ENCODE results near the gene BACH2. TPM values are rescaled to one million over a fixed set of nuclear protein-coding genes. Genes with fewer than 3 reads are reported as not detected.

Gene BACH2
- total and polyA plus RNA-seq, 2 of the 4 experiments (the other 2 are of a cell fraction) = 1.3 to 1.4 TPM

- in situ Hi-C loops (cut with MboI; ENCODE audit: low sequenced_read_pairs) = no loop called here
- WGBS, 2 experiments (ENCODE audit: extremely low coverage in 2 of 2, insufficient read length in 1 of 2) = no CpG with 5 or more reads among the region's 6 CpGs
- no peaks in the 10 kb centered on the region for H3K9me3 ChIP-seq (ENCODE audit: control insufficient read depth, insufficient read depth, low read length)
Observed at GRCh38 chr6:90277302-90278011, 19.2 kb downstream of the BACH2 start.

More at GRCh38 chr6:90277302-90278011, 19.2 kb downstream of the BACH2 start:
- no peak overlapping the region for H4K91ac ChIP-seq (ENCODE audit: insufficient read depth, low read depth, low read length)
- H3K4me1 ChIP-seq (ENCODE audit: control insufficient read depth, insufficient read depth, low read length) = no peaks in the 10 kb centered on the region
- no peak overlapping the region for H2BK5ac ChIP-seq (ENCODE audit: low read depth, low read length, poor library complexity, severe bottlenecking)
- no peak overlapping the region for H2AK5ac ChIP-seq (ENCODE audit: low read depth, low read length)
- POLR2A ChIA-PET (ENCODE audit: unreplicated experiment) = no interaction called here
- no peak overlapping the region for H2BK20ac ChIP-seq (ENCODE audit: low read depth, low read length)
- no peak overlapping the region for H3K23ac ChIP-seq (ENCODE audit: low read depth, low read length)
- BruUV-seq (replicated peaks) = no TSS peak
- no peak overlapping the region for H3K27ac ChIP-seq (ENCODE audit: insufficient read depth, low read length)
- H3K9ac ChIP-seq (ENCODE audit: low read depth, low read length) = no peak overlapping the region
- no peak overlapping the region for H2BK15ac ChIP-seq (ENCODE audit: low read depth, low read length)
- CTCF ChIA-PET = no interaction called here
- no peak overlapping the region for H3K18ac ChIP-seq (ENCODE audit: low read depth, low read length)
- H3K14ac ChIP-seq (replicated peaks; ENCODE audit: low read depth, low read length) = no peak overlapping the region
- no peak overlapping the region for H2BK120ac ChIP-seq (ENCODE audit: low read depth, low read length)
- intact Hi-C loops (cut with micrococcal nuclease) (no loop called here), dilution Hi-C loops (cut with HindIII; ENCODE audit: low sequenced_read_pairs, unreplicated experiment) (no loop called here)
- no peaks in the 10 kb centered on the region for H3K9me1 ChIP-seq (ENCODE audit: insufficient read depth, low read length)
- H2AFZ ChIP-seq (replicated peaks; ENCODE audit: low read length, poor library complexity) = no peak overlapping the region
- no peak for ATAC-seq (ENCODE audit: low read depth)
- no peaks in the 10 kb centered on the region; the same call in 1 of the 2 replicates for H3K27me3 ChIP-seq (ENCODE audit: control insufficient read depth, insufficient read depth, low read length)
- H4K5ac ChIP-seq (ENCODE audit: low read depth, low read length) = no peak overlapping the region
- no peak overlapping the region for H3K4me3 ChIP-seq (ENCODE audit: insufficient read depth, low read depth, low read length)
- H3K36me3 ChIP-seq (ENCODE audit: control insufficient read depth, insufficient read depth, low read length) = no peaks in the 10 kb centered on the region
- H3K79me1 ChIP-seq (ENCODE audit: low read depth in 1 of 2, low read length in 2 of 2) = no peaks in the 10 kb centered on the region
- H3K56ac ChIP-seq (ENCODE audit: extremely low read depth, insufficient read depth, low read length) = no peak overlapping the region
- no peak overlapping the region for H3K4me2 ChIP-seq (ENCODE audit: low read depth, low read length)
- H4K20me1 ChIP-seq (ENCODE audit: insufficient read depth, low read length) = no peaks in the 10 kb centered on the region
- no peak overlapping the region for H3K4ac ChIP-seq (ENCODE audit: low read depth, low read length)
- DNase-seq = peak; percentile 20
- H4K8ac ChIP-seq (ENCODE audit: low read depth in 2 of 2, low read length in 2 of 2) = no peak overlapping the region
- TF ChIP-seq RAD21 (IDR thresholded peaks at IDR 0.05; ENCODE audit: low read length) (no peak), POLR2A (IDR thresholded peaks at IDR 0.05; ENCODE audit: low read depth, low read length) (no peak), MAFK (IDR thresholded peaks at IDR 0.05; ENCODE audit: low read depth, low read length) (no peak), MXI1 (IDR thresholded peaks at IDR 0.05; ENCODE audit: borderline replicate concordance, low read depth, low read length) (no peak), SMC3 (IDR thresholded peaks at IDR 0.05; ENCODE audit: low read depth, low read length) (no peak), FOS (IDR thresholded peaks at IDR 0.05; ENCODE audit: low read depth, low read length) (no peak), MAZ (IDR thresholded peaks at IDR 0.05; ENCODE audit: borderline replicate concordance, low read depth, low read length) (no peak), CHD1 (IDR thresholded peaks at IDR 0.05; ENCODE audit: low read depth, low read length) (no peak), USF2 (IDR thresholded peaks at IDR 0.05; ENCODE audit: low read depth, low read length) (no peak), RCOR1 (IDR thresholded peaks at IDR 0.05; ENCODE audit: insufficient replicate concordance, low read length) (no peak), CEBPB (IDR thresholded peaks at IDR 0.05; ENCODE audit: low read depth, low read length) (no peak), NFE2L2 (IDR thresholded peaks at IDR 0.05; ENCODE audit: low read depth, low read length) (no peak), CTCF (conservative IDR thresholded peaks at IDR 0.05; ENCODE audit: low read depth, low read length) (no peak)
- no peak overlapping the region for H2AK9ac ChIP-seq (replicated peaks; ENCODE audit: low read depth, low read length, poor library complexity)
